Stimulated activated CD4-positive, alpha-beta T cell treated with anti-CD3 and anti-CD28 coated beads, Interleukin-12 subunit alpha, Interleukin-12 subunit beta, amount 100 ng/mL, for 24 hours (primary cell): ENCODE measurements around the gene RPRD1A.
"Not testable (repeated sequence)": the region's sequence is repeated elsewhere in the genome, so short reads cannot be mapped to it uniquely, and the experiment has no call there.

Source experiments
- DNase-seq, 2 experiments: peaks; one replicate each; pipeline ENCODE4 v3.0.0-alpha.2; 2020; ENCODE audit warnings: low read depth in 2 of 2

The RPRD1A gene

DNA sequence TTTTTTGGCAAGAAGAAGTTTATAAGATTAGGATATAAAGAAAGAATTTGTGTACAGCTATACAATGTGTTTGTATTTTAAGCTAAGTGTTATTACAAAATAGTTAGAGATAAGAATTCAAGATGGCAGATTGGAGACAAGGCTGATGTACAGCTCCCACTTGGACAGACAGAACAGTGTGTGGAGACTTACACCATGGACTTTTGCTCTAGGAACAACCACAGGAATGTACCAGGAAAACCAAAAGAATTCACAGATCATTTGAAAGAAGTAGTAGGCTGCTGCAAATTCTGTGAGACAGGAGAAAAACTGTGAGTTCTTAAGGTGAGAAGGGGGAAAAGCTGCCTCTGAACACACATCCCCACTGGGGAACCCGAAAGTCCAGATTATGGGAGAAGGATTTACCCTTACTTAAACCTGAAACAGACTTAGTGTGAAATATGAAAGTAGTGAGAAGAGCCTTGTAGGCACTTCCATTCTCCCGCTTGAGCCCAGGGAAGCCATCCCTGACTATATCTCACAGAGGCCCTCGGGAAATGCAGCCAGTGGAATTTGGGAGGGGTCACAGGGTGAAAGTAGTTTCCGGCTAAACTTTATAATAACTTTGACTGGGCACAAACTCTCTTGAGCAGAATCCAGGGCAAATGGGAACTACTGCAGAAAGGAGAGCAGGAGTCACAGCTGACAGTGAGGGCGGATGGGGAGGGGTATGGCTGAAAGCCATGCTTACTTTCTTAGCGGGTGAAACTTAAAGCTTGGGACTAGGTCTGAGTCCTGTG, 11.6 kb upstream of the RPRD1A start:
- no peak for DNase-seq

GRCh38 chr18:36077764-36078163, 10.4 kb upstream of the RPRD1A start:
- not testable (repeated sequence) for DNase-seq

- no peak for DNase-seq
These were observed 8.7 kb upstream of the RPRD1A start for GRCh38 chr18:36075862-36076587.

DNA sequence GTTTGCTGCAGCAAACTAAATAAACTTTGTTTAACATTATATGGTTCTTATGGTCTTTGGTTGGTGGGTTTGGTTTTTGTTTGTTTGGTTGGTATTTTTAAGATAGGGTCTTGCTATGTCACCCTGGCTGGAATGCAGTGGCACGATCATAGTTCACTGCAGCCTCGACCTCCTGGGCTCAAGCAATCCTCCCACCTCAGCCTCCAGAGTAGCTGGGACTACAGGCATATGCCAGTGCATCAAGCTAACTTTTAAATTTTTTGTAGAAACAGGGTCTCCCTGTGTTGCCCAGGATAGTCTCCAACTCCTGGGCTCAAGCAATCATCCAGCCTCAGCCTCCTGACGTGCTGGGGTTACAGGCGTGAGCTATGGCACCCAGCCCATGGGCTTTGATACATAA, 7.1 kb upstream of the RPRD1A start:
- DNase-seq: no peak

DNA sequence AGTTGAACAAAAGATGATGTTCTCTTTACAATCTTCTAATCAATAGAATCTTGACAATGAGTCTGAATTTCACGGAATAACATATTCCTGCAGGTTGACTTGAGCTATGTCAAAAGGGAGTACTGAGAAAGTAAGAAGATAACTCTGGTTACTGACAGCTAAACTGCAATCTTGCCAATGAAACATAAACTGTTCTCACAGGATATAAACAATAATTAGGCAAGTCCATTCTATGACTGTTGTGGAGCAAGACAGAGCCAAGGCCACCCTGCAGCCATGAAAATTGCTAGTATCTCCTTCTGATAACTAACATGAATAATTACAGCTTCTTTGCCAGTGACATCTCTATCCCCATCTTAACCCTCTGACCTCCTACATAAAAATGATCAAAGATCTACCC, 6.3 kb upstream of the RPRD1A start:
- no peak for DNase-seq

- DNase-seq: not testable (repeated sequence)
These were observed 5.0 kb upstream of the RPRD1A start for GRCh38 chr18:36072406-36072805.

GRCh38 chr18:36066686-36067054, 689 bp downstream of the RPRD1A start:
- DNase-seq: no peak

GRCh38 chr18:36066001-36066400, 1.4 kb downstream of the RPRD1A start:
- DNase-seq: no peak

GRCh38 chr18:36064809-36065079, 2.6 kb downstream of the RPRD1A start:
- DNase-seq: not testable (repeated sequence)

GRCh38 chr18:36064027-36064808, 3.1 kb downstream of the RPRD1A start:
- no peak for DNase-seq

DNA sequence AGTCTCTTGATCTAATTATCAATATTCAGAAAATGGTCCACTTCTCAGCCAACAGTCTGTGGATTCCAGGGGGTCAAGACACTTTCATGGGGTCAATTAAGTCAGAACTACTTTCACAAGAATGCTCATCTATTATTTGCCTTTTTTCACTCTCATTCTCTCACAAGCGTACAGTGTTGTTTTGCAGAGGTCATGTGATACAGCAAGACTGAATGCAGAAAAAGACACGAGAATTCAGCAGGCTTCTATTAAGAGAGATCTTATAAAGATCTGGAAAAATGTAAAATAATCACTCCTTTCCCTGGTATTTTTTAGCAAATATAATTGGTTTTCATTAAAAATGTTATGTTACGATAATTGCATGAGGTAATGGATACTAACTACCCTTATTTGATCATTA, 8.7 kb downstream of the RPRD1A start:
- no peak for DNase-seq

DNA sequence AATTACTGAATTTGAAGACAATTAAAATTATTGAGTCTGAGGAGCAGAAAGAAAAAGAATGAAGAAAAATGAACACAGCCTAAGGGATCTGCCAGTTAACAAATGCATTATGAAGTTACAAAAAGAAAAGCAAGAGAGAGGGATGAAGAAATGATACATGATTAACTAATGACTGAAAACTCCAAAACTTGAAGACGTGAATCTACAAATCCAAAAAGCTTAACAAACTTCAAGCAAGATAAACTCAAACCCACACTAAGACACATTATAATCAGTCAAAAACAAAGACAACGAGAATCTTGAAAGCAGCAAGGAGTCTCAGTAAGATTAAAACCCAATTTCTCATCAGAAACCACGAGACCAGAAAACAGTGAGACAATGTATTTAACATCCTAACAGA, 15.6 kb downstream of the RPRD1A start:
- DNase-seq: no peak

DNA sequence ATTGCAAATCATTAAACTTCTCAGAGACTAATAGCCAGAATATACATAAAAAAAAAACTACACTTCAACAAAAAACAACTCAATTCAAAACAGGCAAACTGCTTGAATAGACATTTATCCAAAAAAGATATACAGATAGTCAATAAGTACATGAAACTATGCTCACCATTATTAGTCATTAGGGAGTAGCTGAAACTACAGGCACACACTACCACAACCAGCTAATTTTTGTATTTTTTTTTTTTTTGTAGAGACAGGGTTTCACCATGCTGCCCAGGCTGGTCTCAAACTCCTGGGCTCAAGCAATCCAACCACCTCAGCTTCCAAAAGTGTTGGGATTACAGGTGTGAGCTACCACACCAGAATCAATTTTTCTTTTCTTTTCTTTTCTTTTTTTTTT, 16.9 kb downstream of the RPRD1A start:
- DNase-seq: no peak

GRCh38 chr18:36047521-36047920, 19.8 kb downstream of the RPRD1A start:
- no peak for DNase-seq

GRCh38 chr18:36046898-36047297, 20.5 kb downstream of the RPRD1A start:
- DNase-seq: no peak

DNA sequence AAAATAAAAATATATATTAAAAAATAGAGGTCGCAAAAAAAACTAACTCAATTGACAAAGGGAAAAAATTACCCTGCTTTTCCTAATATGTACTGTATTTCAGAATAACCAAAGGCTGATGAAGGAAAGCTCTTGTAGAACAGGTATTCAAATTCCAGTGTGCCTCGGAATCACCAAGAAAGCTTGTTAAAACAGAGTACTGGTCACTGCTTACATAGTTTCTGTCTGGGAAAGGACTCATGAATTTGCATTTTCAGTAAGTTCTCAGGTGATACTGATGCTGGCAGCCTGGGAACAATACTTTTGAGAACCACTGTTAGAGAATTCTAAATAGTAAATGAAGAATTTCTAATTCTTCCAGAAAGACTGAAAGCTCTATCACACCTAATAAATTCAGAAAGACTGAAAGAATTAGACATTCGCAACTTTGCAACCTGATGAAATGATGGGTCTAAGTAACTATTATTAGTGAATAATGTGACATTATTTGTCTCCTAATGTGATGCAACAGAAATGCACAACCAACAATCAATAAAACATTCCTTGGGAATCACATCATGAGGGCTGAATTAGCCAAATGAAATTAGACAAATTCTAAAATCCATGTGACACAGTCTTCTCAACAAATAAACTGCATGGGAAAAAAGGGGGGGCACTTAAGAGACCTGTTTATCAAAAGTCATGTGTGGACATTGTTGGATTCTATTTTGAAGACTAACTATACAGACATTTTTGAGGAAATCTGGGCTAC, 21.9 kb downstream of the RPRD1A start:
- no peak for DNase-seq

DNA sequence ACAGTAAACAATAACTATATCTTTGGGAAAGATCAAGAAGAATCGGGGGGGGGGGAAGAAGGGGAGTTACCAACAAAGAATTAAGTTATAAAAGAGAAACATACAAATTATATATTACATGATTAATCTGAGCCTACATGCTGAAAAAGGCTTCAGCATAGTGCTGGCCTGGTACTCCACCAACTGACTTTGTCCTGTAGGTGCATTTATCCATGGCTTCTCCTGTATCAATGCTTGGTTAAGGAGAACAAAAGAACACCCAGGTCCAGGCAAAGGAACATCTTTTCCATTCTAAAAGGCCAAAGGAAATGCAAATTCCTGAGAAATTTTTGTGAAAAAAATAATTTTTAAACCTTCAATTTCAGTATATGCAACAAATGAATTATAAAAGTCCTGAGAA, 24.2 kb downstream of the RPRD1A start:
- DNase-seq: no peak

DNA sequence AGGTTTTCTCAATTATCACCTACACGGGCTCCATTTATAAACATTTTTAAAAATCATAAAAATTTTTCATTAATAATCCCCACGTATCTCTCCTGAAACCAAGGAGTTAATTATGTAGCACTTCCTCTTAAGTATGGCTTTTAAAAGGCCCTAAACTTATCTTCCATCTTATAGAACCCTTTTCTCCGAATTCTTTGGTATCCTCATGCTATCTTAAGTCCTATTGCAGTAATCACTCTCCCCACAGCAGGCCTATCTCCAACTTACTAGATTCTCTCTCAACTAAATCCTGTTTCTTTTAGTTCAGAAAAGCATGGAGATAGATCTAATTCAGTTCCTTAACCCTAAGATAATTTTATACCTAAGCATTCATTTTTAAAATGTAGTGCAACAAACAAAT, 26.2 kb downstream of the RPRD1A start:
- no peak for DNase-seq

DNA sequence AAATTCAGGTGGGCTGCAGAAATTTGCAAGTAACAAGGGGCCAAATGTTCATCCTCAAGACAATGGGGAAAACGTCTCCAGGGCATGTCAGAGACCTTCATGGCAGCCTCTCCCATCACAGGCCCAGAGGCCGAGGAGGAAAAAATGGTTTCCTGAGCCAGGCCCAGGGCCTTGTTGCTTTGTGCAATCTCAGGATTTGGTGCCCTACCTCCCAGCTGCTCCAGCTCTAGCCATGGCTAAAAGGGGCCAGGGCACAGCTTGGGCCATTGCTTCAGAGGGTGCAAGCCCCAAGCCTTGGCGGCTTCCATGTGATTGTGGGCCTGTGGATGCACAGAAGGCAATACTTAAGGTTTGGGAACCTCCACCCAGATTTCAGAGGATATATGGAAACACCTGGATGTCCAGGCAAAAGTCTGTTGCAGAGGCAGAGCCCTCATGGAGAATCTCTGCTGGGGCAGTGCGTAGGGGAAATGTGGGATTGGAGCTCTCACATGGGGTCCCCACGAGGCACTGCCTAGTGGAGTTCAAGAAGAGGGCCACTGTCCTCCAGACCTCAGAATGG, 29.2 kb downstream of the RPRD1A start:
- no peak for DNase-seq

DNA sequence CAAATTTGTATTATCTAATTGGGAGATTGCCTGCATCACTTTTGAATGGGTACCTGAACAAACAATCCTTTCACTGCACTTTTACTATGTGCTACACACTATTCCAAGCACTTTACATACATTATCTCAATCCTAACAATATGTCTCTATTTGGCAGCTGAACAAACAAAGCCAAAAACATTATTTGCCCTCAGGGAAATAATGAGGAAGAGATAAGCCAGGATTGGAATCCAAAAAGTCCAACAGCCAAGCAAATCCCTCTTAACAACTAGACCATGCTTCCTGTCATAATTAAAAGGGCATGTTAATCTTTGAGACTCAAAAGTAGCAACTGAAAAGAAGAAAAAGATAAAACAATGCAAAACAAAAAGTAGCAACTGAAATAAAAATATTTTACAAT, 32.1 kb downstream of the RPRD1A start:
- DNase-seq: no peak

DNA sequence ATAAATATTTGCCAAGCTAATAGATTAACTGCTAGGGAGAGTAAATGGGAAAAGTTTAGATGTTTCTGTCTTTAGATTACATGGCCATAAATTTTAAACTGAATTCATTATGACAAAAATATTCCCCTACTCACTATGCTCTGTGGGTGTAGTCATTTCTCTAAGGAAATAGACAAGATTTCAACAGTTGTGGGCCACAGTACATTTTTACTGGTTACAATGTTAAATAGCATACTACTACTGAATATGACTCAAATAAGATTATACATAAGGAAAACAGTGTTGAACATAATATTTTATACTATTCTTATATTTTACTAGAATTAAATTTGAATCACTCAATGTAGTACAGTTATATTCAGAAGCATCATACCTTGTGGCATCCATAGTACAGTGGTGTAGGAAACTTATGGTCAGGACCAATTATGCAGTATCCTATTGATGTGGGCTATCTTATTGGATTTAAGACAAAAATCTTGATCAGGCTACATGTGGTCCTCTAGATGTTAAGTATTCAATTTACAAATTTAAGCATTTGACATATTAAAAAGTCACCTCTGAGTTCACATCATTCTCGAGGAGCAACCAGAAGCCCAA, 33.0 kb downstream of the RPRD1A start:
- DNase-seq: no peak
